ENCODE data around the gene SETBP1. TPM values are rescaled to one million over a fixed set of nuclear protein-coding genes. Genes with fewer than 3 reads are reported as not detected.
A peak's percentile ranks its signal among the peaks of the same experiment; 100 is the strongest.

SETBP1 gene
- total and polyA plus RNA-seq, 3 donors from 2014 or later, result 6.2 to 34.7 (median 33.1) TPM

- Histone ChIP-seq H3K4me3 (no peak overlapping the region), H3K27ac (no peak overlapping the region), H3K4me1 (peaks cover 13% of the 10 kb centered on the region), H3K27me3 (no peaks in the 10 kb centered on the region), H3K9me3 (no peaks in the 10 kb centered on the region), H3K36me3 (ENCODE audit: low read depth, missing control alignments) (no peaks in the 10 kb centered on the region)
- DNase-seq, result peak; percentile 29
- 29 to 31% methylated on average over 12 of the region's 12 CpGs for WGBS, 2 donors
- no peak for TF ChIP-seq POLR2A (IDR thresholded peaks at IDR 0.05)
- no peak for TF ChIP-seq CTCF (IDR thresholded peaks at IDR 0.05)
- intact Hi-C loops (cut with DNase I; ENCODE audit: low total_unique reads), result no loop called here
Measured at GRCh38 chr18:44937960-44938719, 257.5 kb downstream of the SETBP1 start.

- WGBS, 2 donors, result 57 to 75% methylated on average over 5 of the region's 5 CpGs
- Histone ChIP-seq H3K9me3 (no peaks in the 10 kb centered on the region), H3K4me3 (no peak overlapping the region), H3K4me1 (peaks cover 19% of the 10 kb centered on the region), H3K27me3 (no peaks in the 10 kb centered on the region), H3K36me3 (ENCODE audit: low read depth, missing control alignments) (no peaks in the 10 kb centered on the region), H3K27ac (no peak overlapping the region)
- no peak for DNase-seq
- intact Hi-C loops (cut with DNase I; ENCODE audit: low total_unique reads), result no loop called here
- TF ChIP-seq CTCF (IDR thresholded peaks at IDR 0.05), result no peak
- TF ChIP-seq POLR2A (IDR thresholded peaks at IDR 0.05), result no peak
Measured at GRCh38 chr18:44938720-44939665, 258.3 kb downstream of the SETBP1 start.

- DNase-seq, result no peak
- intact Hi-C loops (cut with DNase I; ENCODE audit: low total_unique reads), result no loop called here
- no peaks in the 10 kb centered on the region for H3K36me3 ChIP-seq (ENCODE audit: low read depth, missing control alignments)
- 89 to 95% methylated on average over 3 of the region's 3 CpGs for WGBS, 2 donors
- H3K4me3 ChIP-seq, result no peak overlapping the region
- no peaks in the 10 kb centered on the region for H3K9me3 ChIP-seq
- TF ChIP-seq CTCF (IDR thresholded peaks at IDR 0.05) (no peak), POLR2A (IDR thresholded peaks at IDR 0.05) (no peak)
- no peak overlapping the region for H3K27ac ChIP-seq
- H3K4me1 ChIP-seq, result peaks cover 19% of the 10 kb centered on the region
- no peaks in the 10 kb centered on the region for H3K27me3 ChIP-seq
Measured at GRCh38 chr18:44941516-44941915, 260.8 kb downstream of the SETBP1 start.

- no peaks in the 10 kb centered on the region for H3K27me3 ChIP-seq
- H3K4me3 ChIP-seq, result no peak overlapping the region
- no peaks in the 10 kb centered on the region for H3K9me3 ChIP-seq
- WGBS, 2 donors, result 81 to 84% methylated on average over 2 of the region's 2 CpGs
- H3K27ac ChIP-seq, result no peak overlapping the region
- no peak for DNase-seq
- no peaks in the 10 kb centered on the region for H3K36me3 ChIP-seq (ENCODE audit: low read depth, missing control alignments)
- TF ChIP-seq CTCF (IDR thresholded peaks at IDR 0.05) (no peak), POLR2A (IDR thresholded peaks at IDR 0.05) (no peak)
- H3K4me1 ChIP-seq, result peaks cover 19% of the 10 kb centered on the region
- intact Hi-C loops (cut with DNase I; ENCODE audit: low total_unique reads), result no loop called here
Measured at GRCh38 chr18:44942073-44942472, 261.4 kb downstream of the SETBP1 start.
